Measurements from ENCODE around the gene MATN4.

MATN4 gene

GRCh38 chr20:45340951-45341350 lies 32.9 kb upstream of the MATN4 start:
- no peak for DNase-seq

GRCh38 chr20:45340236-45340847 lies 32.2 kb upstream of the MATN4 start:
- no peak for DNase-seq

GRCh38 chr20:45339799-45340198 lies 31.7 kb upstream of the MATN4 start:
- DNase-seq: no peak

GRCh38 chr20:45339084-45339483 lies 31.0 kb upstream of the MATN4 start:
- no peak for DNase-seq

GRCh38 chr20:45338121-45339030 lies 30.3 kb upstream of the MATN4 start:
- no peak for DNase-seq

GRCh38 chr20:45337367-45338120 lies 29.4 kb upstream of the MATN4 start:
- no peak for DNase-seq

GRCh38 chr20:45336530-45337366 lies 28.6 kb upstream of the MATN4 start:
- no peak for DNase-seq

GRCh38 chr20:45330476-45330875 lies 22.4 kb upstream of the MATN4 start:
- DNase-seq: no peak

GRCh38 chr20:45329497-45330319 lies 21.6 kb upstream of the MATN4 start:
- DNase-seq: no peak

GRCh38 chr20:45328451-45328850 lies 20.4 kb upstream of the MATN4 start:
- DNase-seq: no peak

- DNase-seq: no peak
Observed at GRCh38 chr20:45325371-45325770, 17.3 kb upstream of the MATN4 start.

- no peak for DNase-seq
Observed at GRCh38 chr20:45323731-45324130, 15.6 kb upstream of the MATN4 start.

- no peak for DNase-seq
Observed at GRCh38 chr20:45322952-45323383, 14.9 kb upstream of the MATN4 start.

- no peak for DNase-seq
Observed at GRCh38 chr20:45320948-45321595, 13.0 kb upstream of the MATN4 start.

- no peak for DNase-seq
Observed at GRCh38 chr20:45318948-45319347, 10.8 kb upstream of the MATN4 start.

- no peak for DNase-seq
Observed at GRCh38 chr20:45318386-45318939, 10.4 kb upstream of the MATN4 start.

GRCh38 chr20:45317826-45318225 lies 9.7 kb upstream of the MATN4 start:
- no peak for DNase-seq

GRCh38 chr20:45316150-45317080 lies 8.3 kb upstream of the MATN4 start:
- no peak for DNase-seq

GRCh38 chr20:45315672-45316071 lies 7.6 kb upstream of the MATN4 start:
- no peak for DNase-seq

GRCh38 chr20:45313943-45314342 lies 5.8 kb upstream of the MATN4 start:
- no peak for DNase-seq
